ENCODE results near the gene TMEM37. TPM values are rescaled to one million over a fixed set of nuclear protein-coding genes. Genes with fewer than 3 reads are reported as not detected.

The TMEM37 gene
- total RNA-seq, 1 experiment from 2014 or later = not detected

GRCh38 chr2:119417908-119418307 is 13.7 kb upstream of the TMEM37 start:
- DNase-seq (ENCODE audit: low read depth) = no peak

- DNase-seq (ENCODE audit: low read depth) = no peak
These were observed 12.6 kb upstream of the TMEM37 start for GRCh38 chr2:119419065-119419464.

GRCh38 chr2:119419803-119420508 is 11.7 kb upstream of the TMEM37 start:
- DNase-seq (ENCODE audit: low read depth) = no peak

- DNase-seq (ENCODE audit: low read depth) = no peak
These were observed 10.3 kb upstream of the TMEM37 start for GRCh38 chr2:119421304-119421703.

GRCh38 chr2:119421741-119422140 is 9.9 kb upstream of the TMEM37 start:
- no peak for DNase-seq (ENCODE audit: low read depth)

GRCh38 chr2:119422360-119423107 is 9.1 kb upstream of the TMEM37 start:
- no peak for DNase-seq (ENCODE audit: low read depth)

GRCh38 chr2:119423108-119423444 is 8.6 kb upstream of the TMEM37 start:
- no peak for DNase-seq (ENCODE audit: low read depth)

- DNase-seq (ENCODE audit: low read depth) = no peak
These were observed 7.8 kb upstream of the TMEM37 start for GRCh38 chr2:119423811-119424210.

- no peak for DNase-seq (ENCODE audit: low read depth)
These were observed 7.2 kb upstream of the TMEM37 start for GRCh38 chr2:119424284-119425118.

- DNase-seq (ENCODE audit: low read depth) = no peak
These were observed 6.6 kb upstream of the TMEM37 start for GRCh38 chr2:119425119-119425405.

GRCh38 chr2:119425620-119426395 is 5.8 kb upstream of the TMEM37 start:
- no peak for DNase-seq (ENCODE audit: low read depth)

- no peak for DNase-seq (ENCODE audit: low read depth)
These were observed 5.3 kb upstream of the TMEM37 start for GRCh38 chr2:119426396-119426675.

GRCh38 chr2:119426801-119427395 is 4.8 kb upstream of the TMEM37 start:
- DNase-seq (ENCODE audit: low read depth) = no peak

- DNase-seq (ENCODE audit: low read depth) = no peak
These were observed 3.9 kb upstream of the TMEM37 start for GRCh38 chr2:119427756-119428155.

- no peak for DNase-seq (ENCODE audit: low read depth)
These were observed 3.0 kb upstream of the TMEM37 start for GRCh38 chr2:119428488-119429224.

GRCh38 chr2:119429225-119429981 is 2.3 kb upstream of the TMEM37 start:
- no peak for DNase-seq (ENCODE audit: low read depth)

- no peak for DNase-seq (ENCODE audit: low read depth)
These were observed 1.6 kb upstream of the TMEM37 start for GRCh38 chr2:119430023-119430498.

- DNase-seq (ENCODE audit: low read depth) = no peak
These were observed 559 bp downstream of the TMEM37 start for GRCh38 chr2:119431976-119432850.
